ENCODE measurements around the gene TIAL1. TPM values are rescaled to one million over a fixed set of nuclear protein-coding genes. Genes with fewer than 3 reads are reported as not detected.

Gene TIAL1
- total and polyA plus RNA-seq, 3 donors from 2014 or later = 71.0 to 104 (median 82.3) TPM

DNA sequence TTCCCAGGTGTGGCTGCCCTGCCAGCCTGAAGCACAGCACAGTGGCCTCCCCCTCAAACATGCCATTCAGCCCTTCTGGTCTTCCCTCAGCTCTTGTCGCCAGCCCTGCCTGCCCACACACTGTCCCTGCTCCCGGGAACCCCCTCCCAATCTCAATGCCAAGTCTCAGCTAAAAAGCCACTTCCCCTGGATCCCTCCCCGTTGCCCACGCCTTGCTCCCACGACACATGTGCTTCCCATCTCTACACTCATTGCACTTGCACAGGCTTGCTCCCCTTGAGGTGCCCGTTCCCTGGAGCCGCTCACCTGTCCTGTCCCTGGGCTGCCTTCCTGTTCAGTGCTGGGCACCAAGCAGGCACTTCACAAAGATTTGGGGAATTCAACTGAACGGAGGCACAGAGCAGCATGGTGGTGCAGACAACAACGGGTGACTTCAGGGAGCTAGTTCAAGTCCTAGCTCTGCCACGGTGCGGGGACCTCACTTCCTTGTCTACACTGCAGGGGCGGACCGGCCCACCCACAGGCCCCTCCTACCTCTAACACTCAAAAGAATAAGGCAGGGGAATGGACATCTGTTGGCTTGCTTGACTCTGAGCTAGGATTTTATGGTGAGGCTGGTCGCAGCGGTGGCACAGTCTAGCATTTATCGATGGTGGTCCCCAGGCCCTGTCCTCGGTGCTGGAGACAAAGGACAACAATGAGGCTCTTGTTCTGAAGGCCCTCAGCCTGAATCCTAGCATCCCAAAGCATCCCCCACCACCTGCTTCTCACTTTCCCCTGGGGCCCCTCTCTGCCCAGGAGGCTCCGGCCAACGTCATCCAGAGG is 72.7 kb downstream of the TIAL1 start:
- H3K4me3 ChIP-seq = no peak overlapping the region
- intact Hi-C loops (cut with DNase I; ENCODE audit: low total_unique reads) = no loop called here
- no peak for DNase-seq
- H3K36me3 ChIP-seq (ENCODE audit: low read depth, missing control alignments) = no peaks in the 10 kb centered on the region
- H3K9me3 ChIP-seq = no peaks in the 10 kb centered on the region
- H3K4me1 ChIP-seq = no peaks in the 10 kb centered on the region
- 93 to 94% methylated on average over 17 to 19 of the region's 19 CpGs for WGBS, 2 donors
- no peaks in the 10 kb centered on the region for H3K27me3 ChIP-seq
- H3K27ac ChIP-seq = no peak overlapping the region
- TF ChIP-seq, protein P1, sequence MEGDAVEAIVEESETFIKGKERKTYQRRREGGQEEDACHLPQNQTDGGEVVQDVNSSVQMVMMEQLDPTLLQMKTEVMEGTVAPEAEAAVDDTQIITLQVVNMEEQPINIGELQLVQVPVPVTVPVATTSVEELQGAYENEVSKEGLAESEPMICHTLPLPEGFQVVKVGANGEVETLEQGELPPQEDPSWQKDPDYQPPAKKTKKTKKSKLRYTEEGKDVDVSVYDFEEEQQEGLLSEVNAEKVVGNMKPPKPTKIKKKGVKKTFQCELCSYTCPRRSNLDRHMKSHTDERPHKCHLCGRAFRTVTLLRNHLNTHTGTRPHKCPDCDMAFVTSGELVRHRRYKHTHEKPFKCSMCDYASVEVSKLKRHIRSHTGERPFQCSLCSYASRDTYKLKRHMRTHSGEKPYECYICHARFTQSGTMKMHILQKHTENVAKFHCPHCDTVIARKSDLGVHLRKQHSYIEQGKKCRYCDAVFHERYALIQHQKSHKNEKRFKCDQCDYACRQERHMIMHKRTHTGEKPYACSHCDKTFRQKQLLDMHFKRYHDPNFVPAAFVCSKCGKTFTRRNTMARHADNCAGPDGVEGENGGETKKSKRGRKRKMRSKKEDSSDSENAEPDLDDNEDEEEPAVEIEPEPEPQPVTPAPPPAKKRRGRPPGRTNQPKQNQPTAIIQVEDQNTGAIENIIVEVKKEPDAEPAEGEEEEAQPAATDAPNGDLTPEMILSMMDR (IDR thresholded peaks at IDR 0.05) = no peak
- TF ChIP-seq POLR2A (IDR thresholded peaks at IDR 0.05) = no peak

Other genes with a start within 250 kb of the TIAL1 start
- 1 to 10 TPM; 3.6 to 7.1 TPM for gene RGS10, start 54.2 kb downstream of the TIAL1 start, total RNA-seq
- gene RGS10, start 54.2 kb downstream of the TIAL1 start, polyA plus RNA-seq (ENCODE audit: insufficient read depth, low read depth, low replicate concordance) = 13.7 TPM
- 10 to 100 TPM; 36.7 to 44.8 TPM for gene BAG3, start 54.4 kb upstream of the TIAL1 start, total RNA-seq
- 50.3 TPM for gene BAG3, start 54.4 kb upstream of the TIAL1 start, polyA plus RNA-seq (ENCODE audit: insufficient read depth, low read depth, low replicate concordance)
- gene INPP5F, start 129.1 kb upstream of the TIAL1 start, total RNA-seq = 10 to 100 TPM; 19.0 to 23.8 TPM
- gene INPP5F, start 129.1 kb upstream of the TIAL1 start, polyA plus RNA-seq (ENCODE audit: insufficient read depth, low read depth, low replicate concordance) = 21.9 TPM

Measured in testis (tissue), 3 donors.